SU-DHL-6 (cell line): ENCODE results near the gene SAV1.

Source experiments
- CTCF ChIP-seq: fragments of 200-600 bp; sonication (generic); IDR thresholded peaks from one replicate; pipeline ENCODE4 v1.5.1; 2017; ENCODE audit warnings: antibody characterized with exemption, mild to moderate bottlenecking, low read length, moderate library complexity; ENCODE audit not compliant: insufficient read depth, poor library complexity, severe bottlenecking
- EZH2phosphoT487 ChIP-seq: fragments of 200-600 bp; sonication (generic), shearing (Covaris generic); conservative IDR thresholded peaks from 2 replicates; pipeline ENCODE4 v1.6.1; 2018; ENCODE audit warnings: mild to moderate bottlenecking, antibody characterized with exemption, low read length, moderate library complexity, mixed read lengths

- no peak for TF ChIP-seq CTCF
- TF ChIP-seq EZH2phosphoT487, result no peak
These were observed 57.6 kb downstream of the SAV1 start for GRCh38 chr14:50610465-50610864.
